K562 (cell line): ENCODE measurements around the gene KLHDC7B. TPM values are rescaled to one million over a fixed set of nuclear protein-coding genes. Genes with fewer than 3 reads are reported as not detected.

Source experiments
- ARID1B ChIP-seq: fragments of 450-650 bp; IDR thresholded peaks from 2 replicates; pipeline ENCODE4 v1.6.1; 2016; ENCODE audit warnings: antibody characterized with exemption, mild to moderate bottlenecking, inconsistent platforms
- CREM ChIP-seq: IDR thresholded peaks from 2 replicates; pipeline ENCODE4 v1.6.1; 2014; ENCODE audit warnings: antibody characterized with exemption, low read depth
- ELF2 ChIP-seq: fragments of 250-450 bp; sonication (Bioruptor Pico); IDR thresholded peaks from 2 replicates; pipeline ENCODE4 v1.5.0; 2021; ENCODE audit warnings: mild to moderate bottlenecking
- FOXO4 ChIP-seq: fragments of 450-650 bp; formaldehyde crosslinking; IDR thresholded peaks from 2 replicates; pipeline ENCODE4 v1.4.0; 2020; ENCODE audit warnings: mild to moderate bottlenecking, moderate library complexity
- MTA2 ChIP-seq: fragments of 450-650 bp; IDR thresholded peaks from 2 replicates; pipeline ENCODE4 v1.6.1; 2016; ENCODE audit warnings: low read depth
- NFIC ChIP-seq: fragments of 450-650 bp; IDR thresholded peaks from 2 replicates; pipeline ENCODE4 v1.6.1; 2017; ENCODE audit warnings: mild to moderate bottlenecking, inconsistent platforms
- RCOR1 ChIP-seq, 2 experiments: IDR thresholded peaks; 2 replicates each; pipeline ENCODE4 v1.6.1; 2012; ENCODE audit warnings: low read depth in 2 of 2, low read length in 2 of 2, borderline replicate concordance in 1 of 2, improper control_type of control experiment in 1 of 2
- SMARCA4 ChIP-seq: fragments of 450-650 bp; IDR thresholded peaks from 2 replicates; pipeline ENCODE4 v1.6.1; 2016
- SMARCB1 ChIP-seq: IDR thresholded peaks from 2 replicates; pipeline ENCODE4 v1.6.1; 2011; ENCODE audit warnings: improper control_type of control experiment, low read depth; ENCODE audit not compliant: insufficient read length
- SUPT5H ChIP-seq: fragments of 450-650 bp; IDR thresholded peaks from 2 replicates; pipeline ENCODE4 v1.6.1; 2016
- TAF9B ChIP-seq: fragments of 450-650 bp; IDR thresholded peaks from 2 replicates; pipeline ENCODE4 v1.6.1; 2018; ENCODE audit warnings: mild to moderate bottlenecking; ENCODE audit not compliant: partially characterized antibody
- TRIM24 ChIP-seq, 2 experiments: fragments of 450-650 bp; IDR thresholded peaks; 2 replicates each; pipeline ENCODE4 v1.6.1; 2016
- ZC3H11A ChIP-seq: IDR thresholded peaks from 2 replicates; pipeline ENCODE4 v1.6.1; 2012; ENCODE audit warnings: low read depth, low read length, improper control_type of control experiment
- ZKSCAN1 ChIP-seq: fragments of 150-350 bp; IDR thresholded peaks from 2 replicates; pipeline ENCODE4 v1.6.1; 2016; ENCODE audit warnings: low read depth, low read length
- ZNF121 ChIP-seq: sonication (generic); formaldehyde crosslinking; conservative IDR thresholded peaks from 2 replicates; pipeline ENCODE4 v1.8.0; 2022; ENCODE audit warnings: missing genetic modification reagents
- ZNF197 ChIP-seq: fragments of 200-800 bp; sonication (Bioruptor generic); IDR thresholded peaks from 2 replicates; pipeline ENCODE4 v1.6.1; 2016; ENCODE audit warnings: low read depth, missing genetic modification characterization, missing compliant biosample characterization
- ZNF282 ChIP-seq: sonication (generic); formaldehyde crosslinking; IDR thresholded peaks from 2 replicates; pipeline ENCODE4 v1.8.1; 2023; ENCODE audit warnings: missing genetic modification reagents
- ZNF589 ChIP-seq: fragments of 200-800 bp; sonication (Bioruptor generic); IDR thresholded peaks from 2 replicates; pipeline ENCODE4 v1.6.1; 2016; ENCODE audit warnings: low read depth, missing genetic modification characterization, missing compliant biosample characterization
- polyA plus RNA-seq, 8 experiments: library from polyadenylated mRNA; depleted of rRNA in 4 of 8; stranded (reverse) in 5 of 8; unstranded in 3 of 8; fragments of >200 nt; fragmentation: Nextera tagmentation in 2 of 8; fragmentation: Illumina TruSeq in 1 of 8; extraction: Ambion mirVana in 2 of 8; extraction: Trizol in 1 of 8; gene quantifications; 2 replicates each; pipeline versions ENCODE4 v1.2.1 to v1.2.3, GENCODE V29; 2011 to 2014; ENCODE audit warnings: inconsistent platforms in 1 of 8, missing spikeins in 1 of 8
- total RNA-seq, 7 experiments: library from RNA; depleted of rRNA in 6 of 7; stranded (reverse); fragments of >200 nt in 6 of 7; fragmentation: Illumina TruSeq in 2 of 7; extraction: Trizol in 2 of 7; gene quantifications; 2 replicates each; pipeline versions ENCODE4 v1.2.1 to v1.2.3, GENCODE V29; 2011 to 2021; ENCODE audit warnings: low replicate concordance in 1 of 7
- TF ChIP-seq, protein P1 (sequence below): fragments of 450-650 bp; IDR thresholded peaks from 2 replicates; pipeline ENCODE4 v1.6.1; 2018; ENCODE audit warnings: mild to moderate bottlenecking, low read depth; ENCODE audit not compliant: partially characterized antibody
- TF ChIP-seq, protein P2 (sequence below): fragments of 200-800 bp; sonication (Bioruptor generic); IDR thresholded peaks from 2 replicates; pipeline ENCODE4 v1.6.1; 2017; ENCODE audit warnings: missing genetic modification characterization, missing compliant biosample characterization
- TF ChIP-seq, protein P3 (sequence below), 2 experiments: fragments of 150-350 bp in 1 of 2; IDR thresholded peaks; 2 replicates each; pipeline ENCODE4 v1.6.1; 2012 to 2016; ENCODE audit warnings: low read depth in 2 of 2, low read length in 2 of 2, mild to moderate bottlenecking in 1 of 2, moderate library complexity in 1 of 2

Gene KLHDC7B
- total and polyA plus RNA-seq, 9 of the 15 experiments (the other 6 are each of a cell fraction or from before 2014, with no cell fraction given): 0.04 to 0.22 (median 0.05) TPM; not detected in 4

DNA sequence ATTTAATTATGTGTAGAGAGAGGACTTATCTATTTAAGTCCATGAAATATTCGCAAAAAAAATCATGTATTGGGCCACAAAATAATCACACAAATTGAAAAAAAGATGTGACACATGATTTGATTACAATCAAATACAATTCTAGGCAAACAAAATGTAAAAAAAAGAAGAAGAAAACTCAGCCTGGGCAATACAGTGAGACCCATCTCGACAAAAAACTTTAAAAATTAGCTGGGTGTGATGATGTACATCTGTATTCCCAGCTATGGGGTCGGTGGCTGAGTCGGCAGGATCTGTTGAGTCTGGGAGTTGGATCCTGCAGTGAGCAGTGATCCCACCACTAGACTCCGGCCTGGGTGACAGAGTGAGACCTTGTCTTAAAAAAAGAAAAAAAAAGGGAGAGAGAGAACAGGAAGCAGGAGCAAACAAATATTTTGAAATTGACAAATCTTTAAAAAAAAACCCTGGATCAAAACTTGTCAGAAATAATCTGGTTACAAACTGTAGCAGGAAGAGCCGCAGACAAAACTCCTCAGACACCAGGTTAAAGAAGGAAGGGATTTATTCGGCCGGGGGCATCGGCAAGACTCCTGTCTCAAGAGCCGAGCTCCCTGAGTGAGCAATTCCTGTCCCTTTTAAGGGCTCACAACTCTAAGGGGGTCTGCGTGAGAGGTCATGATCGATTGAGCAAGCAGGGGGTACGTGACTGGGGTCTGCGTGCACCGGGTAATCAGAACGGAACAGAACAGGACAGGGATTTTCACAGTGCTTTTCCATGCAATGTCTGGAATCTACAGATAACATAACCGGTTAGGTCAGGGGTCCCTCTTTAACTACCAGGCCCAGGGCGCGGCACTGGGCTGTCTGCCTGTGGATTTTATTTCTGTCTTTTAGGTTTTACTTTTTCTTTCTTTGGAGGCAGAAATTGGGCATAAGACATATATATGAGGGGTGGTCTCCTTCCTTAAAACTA is 12.6 kb upstream of the KLHDC7B start (continued):
- TF ChIP-seq FOXO4 (CRISPR knock-in tag) (no peak), NFIC (peak; percentile 35; the same call in 1 of the 2 replicates), ARID1B (peak; percentile 84), SMARCA4 (no peak), ZNF197 (CRISPR knock-in tag) (no peak), TRIM24 (IDR thresholded peaks at IDR 0.05) (peak; percentile 28 to 40; a peak in 1 of 4 replicates), ZNF589 (CRISPR knock-in tag) (0 out of 2 replicates have a peak, but pooled peaks have one; percentile 11), SUPT5H (no peak), MTA2 (peak; percentile 50; the same call in 1 of the 2 replicates), SMARCB1 (no peak), ZNF282 (CRISPR knock-in tag) (no peak), ZKSCAN1 (no peak), ZNF121 (CRISPR knock-in tag) (peak; percentile 54), ZC3H11A (no peak), RCOR1 (IDR thresholded peaks at IDR 0.05; ENCODE audit: borderline replicate concordance in 1 of 2, low read depth in 2 of 2, low read length in 2 of 2) (peak; percentile 45 to 78; a peak in 3 of 4 replicates), ELF2 (CRISPR knock-in tag) (no peak), CREM (no peak), TAF9B (no peak)
- TF ChIP-seq, protein P1, sequence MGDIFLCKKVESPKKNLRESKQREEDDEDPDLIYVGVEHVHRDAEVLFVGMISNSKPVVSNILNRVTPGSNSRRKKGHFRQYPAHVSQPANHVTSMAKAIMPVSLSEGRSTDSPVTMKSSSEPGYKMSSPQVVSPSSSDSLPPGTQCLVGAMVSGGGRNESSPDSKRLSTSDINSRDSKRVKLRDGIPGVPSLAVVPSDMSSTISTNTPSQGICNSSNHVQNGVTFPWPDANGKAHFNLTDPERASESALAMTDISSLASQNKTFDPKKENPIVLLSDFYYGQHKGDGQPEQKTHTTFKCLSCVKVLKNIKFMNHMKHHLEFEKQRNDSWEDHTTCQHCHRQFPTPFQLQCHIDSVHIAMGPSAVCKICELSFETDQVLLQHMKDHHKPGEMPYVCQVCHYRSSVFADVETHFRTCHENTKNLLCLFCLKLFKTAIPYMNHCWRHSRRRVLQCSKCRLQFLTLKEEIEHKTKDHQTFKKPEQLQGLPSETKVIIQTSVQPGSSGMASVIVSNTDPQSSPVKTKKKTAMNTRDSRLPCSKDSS: no peak
- TF ChIP-seq, protein P2, sequence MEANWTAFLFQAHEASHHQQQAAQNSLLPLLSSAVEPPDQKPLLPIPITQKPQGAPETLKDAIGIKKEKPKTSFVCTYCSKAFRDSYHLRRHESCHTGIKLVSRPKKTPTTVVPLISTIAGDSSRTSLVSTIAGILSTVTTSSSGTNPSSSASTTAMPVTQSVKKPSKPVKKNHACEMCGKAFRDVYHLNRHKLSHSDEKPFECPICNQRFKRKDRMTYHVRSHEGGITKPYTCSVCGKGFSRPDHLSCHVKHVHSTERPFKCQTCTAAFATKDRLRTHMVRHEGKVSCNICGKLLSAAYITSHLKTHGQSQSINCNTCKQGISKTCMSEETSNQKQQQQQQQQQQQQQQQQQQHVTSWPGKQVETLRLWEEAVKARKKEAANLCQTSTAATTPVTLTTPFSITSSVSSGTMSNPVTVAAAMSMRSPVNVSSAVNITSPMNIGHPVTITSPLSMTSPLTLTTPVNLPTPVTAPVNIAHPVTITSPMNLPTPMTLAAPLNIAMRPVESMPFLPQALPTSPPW (CRISPR knock-in tag): no peak
- TF ChIP-seq, protein P3, sequence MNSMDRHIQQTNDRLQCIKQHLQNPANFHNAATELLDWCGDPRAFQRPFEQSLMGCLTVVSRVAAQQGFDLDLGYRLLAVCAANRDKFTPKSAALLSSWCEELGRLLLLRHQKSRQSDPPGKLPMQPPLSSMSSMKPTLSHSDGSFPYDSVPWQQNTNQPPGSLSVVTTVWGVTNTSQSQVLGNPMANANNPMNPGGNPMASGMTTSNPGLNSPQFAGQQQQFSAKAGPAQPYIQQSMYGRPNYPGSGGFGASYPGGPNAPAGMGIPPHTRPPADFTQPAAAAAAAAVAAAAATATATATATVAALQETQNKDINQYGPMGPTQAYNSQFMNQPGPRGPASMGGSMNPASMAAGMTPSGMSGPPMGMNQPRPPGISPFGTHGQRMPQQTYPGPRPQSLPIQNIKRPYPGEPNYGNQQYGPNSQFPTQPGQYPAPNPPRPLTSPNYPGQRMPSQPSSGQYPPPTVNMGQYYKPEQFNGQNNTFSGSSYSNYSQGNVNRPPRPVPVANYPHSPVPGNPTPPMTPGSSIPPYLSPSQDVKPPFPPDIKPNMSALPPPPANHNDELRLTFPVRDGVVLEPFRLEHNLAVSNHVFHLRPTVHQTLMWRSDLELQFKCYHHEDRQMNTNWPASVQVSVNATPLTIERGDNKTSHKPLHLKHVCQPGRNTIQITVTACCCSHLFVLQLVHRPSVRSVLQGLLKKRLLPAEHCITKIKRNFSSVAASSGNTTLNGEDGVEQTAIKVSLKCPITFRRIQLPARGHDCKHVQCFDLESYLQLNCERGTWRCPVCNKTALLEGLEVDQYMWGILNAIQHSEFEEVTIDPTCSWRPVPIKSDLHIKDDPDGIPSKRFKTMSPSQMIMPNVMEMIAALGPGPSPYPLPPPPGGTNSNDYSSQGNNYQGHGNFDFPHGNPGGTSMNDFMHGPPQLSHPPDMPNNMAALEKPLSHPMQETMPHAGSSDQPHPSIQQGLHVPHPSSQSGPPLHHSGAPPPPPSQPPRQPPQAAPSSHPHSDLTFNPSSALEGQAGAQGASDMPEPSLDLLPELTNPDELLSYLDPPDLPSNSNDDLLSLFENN (IDR thresholded peaks at IDR 0.05; ENCODE audit: low read depth in 2 of 2, low read length in 2 of 2): peak in 1 of 2 experiments; percentile 38; a peak in 1 of 4 replicates
